H1 (cell line): ENCODE data around the gene MIEN1. TPM values are rescaled to one million over a fixed set of nuclear protein-coding genes. Genes with fewer than 3 reads are reported as not detected.

Experiments used
- CHD1 ChIP-seq: IDR thresholded peaks from 2 replicates; pipeline ENCODE4 v1.6.1; 2012; ENCODE audit warnings: low read depth, low read length, improper control_type of control experiment
- HDAC6 ChIP-seq: IDR thresholded peaks from one replicate; pipeline ENCODE4 v1.7.1; 2012; ENCODE audit warnings: low read depth, mild to moderate bottlenecking, inconsistent platforms, low read length, moderate library complexity
- KDM1A ChIP-seq: fragments of 200-600, 300-600 bp; sonication (generic); IDR thresholded peaks from 2 replicates; pipeline ENCODE4 v1.7.1; 2016; ENCODE audit warnings: mild to moderate bottlenecking, low read length, borderline replicate concordance
- NANOG ChIP-seq: IDR thresholded peaks from 2 replicates; pipeline ENCODE4 v1.6.1; 2011; ENCODE audit warnings: low read length, low read depth, mild to moderate bottlenecking, inconsistent platforms; ENCODE audit not compliant: insufficient read depth, poor library complexity, severe bottlenecking
- TCF12 ChIP-seq: IDR thresholded peaks from 2 replicates; pipeline ENCODE4 v1.6.1; 2011; ENCODE audit warnings: low read depth, mild to moderate bottlenecking, low read length
- TEAD4 ChIP-seq: IDR thresholded peaks from 2 replicates; pipeline ENCODE4 v1.6.1; 2012; ENCODE audit warnings: low read depth, low read length, inconsistent platforms, mixed read lengths
- polyA plus RNA-seq, 7 experiments: library from polyadenylated mRNA; depleted of rRNA in 3 of 7; stranded (reverse) in 5 of 7; unstranded in 2 of 7; fragments of >200 nt in 5 of 7; fragments of 200-250 nt in 2 of 7; gene quantifications; 1 replicate in 5 of 7; 2 replicates in 1 of 7; 4 replicates in 1 of 7; pipeline versions ENCODE4 v1.2.1 to v1.2.3, GENCODE V29; 2011 to 2013; ENCODE audit warnings: missing spikeins in 2 of 7, mixed read lengths in 2 of 7
- total RNA-seq: library from RNA; stranded (reverse); fragmentation: NEBNext Ultra II Directional; extraction: Animal tissue kit (Norgen Biotek cat#: 25700); gene quantifications from 2 replicates; pipeline ENCODE4 v1.2.1, GENCODE V29; 2021
- TF ChIP-seq, protein P1 (sequence below): fragments of 300-600 bp; sonication (generic); IDR thresholded peaks from 2 replicates; pipeline ENCODE4 v1.7.1; 2012; ENCODE audit warnings: low read length, moderate library complexity, mild to moderate bottlenecking, inconsistent platforms; ENCODE audit not compliant: insufficient replicate concordance
- TF ChIP-seq, protein P2 (sequence below): IDR thresholded peaks from 2 replicates; pipeline ENCODE4 v1.6.1; 2012; ENCODE audit warnings: low read length, inconsistent platforms

Gene MIEN1
- total and polyA plus RNA-seq, 2 of the 8 experiments (the other 6 are each of a cell fraction or from before 2014, with no cell fraction given), result 29.6 to 54.9 TPM

DNA sequence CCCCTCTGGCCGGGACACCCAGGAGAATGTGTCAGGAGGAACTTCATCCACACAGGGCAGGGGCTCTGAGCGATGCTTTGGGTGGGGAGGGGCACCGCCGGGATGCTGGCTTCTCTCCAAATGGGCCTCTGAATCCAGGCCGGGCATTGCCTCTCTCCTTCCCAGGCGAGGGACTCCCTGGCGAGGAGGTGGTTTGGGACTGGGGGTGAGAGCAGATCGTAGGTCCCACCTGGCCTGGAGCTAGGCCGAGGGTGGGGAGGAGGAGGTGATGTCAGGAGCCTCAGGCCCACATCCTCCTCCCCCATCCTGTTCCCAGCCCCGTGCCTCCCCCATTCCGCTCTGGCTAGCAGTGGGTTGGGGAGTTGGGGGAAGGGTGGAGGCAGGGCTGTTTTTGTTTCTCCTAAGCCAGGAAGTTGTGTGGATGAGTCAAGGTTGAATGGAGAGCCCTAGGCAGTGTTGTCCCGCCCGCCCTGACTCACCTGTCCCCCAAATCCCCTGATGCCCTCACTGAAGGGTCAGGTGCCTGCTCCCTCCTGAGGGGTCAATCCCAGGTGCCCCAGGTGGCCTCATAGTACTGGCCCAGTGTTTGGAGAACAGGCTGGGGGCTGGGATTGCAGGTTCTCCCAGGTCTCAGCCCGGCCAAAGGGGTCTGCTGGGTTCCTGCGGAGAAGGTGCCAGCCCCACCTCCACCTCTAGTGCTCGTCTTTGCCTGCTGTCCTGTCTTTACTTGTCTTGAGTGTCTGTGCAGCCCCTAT lies 10.2 kb upstream of the MIEN1 start (continued):
- TF ChIP-seq, protein P1, sequence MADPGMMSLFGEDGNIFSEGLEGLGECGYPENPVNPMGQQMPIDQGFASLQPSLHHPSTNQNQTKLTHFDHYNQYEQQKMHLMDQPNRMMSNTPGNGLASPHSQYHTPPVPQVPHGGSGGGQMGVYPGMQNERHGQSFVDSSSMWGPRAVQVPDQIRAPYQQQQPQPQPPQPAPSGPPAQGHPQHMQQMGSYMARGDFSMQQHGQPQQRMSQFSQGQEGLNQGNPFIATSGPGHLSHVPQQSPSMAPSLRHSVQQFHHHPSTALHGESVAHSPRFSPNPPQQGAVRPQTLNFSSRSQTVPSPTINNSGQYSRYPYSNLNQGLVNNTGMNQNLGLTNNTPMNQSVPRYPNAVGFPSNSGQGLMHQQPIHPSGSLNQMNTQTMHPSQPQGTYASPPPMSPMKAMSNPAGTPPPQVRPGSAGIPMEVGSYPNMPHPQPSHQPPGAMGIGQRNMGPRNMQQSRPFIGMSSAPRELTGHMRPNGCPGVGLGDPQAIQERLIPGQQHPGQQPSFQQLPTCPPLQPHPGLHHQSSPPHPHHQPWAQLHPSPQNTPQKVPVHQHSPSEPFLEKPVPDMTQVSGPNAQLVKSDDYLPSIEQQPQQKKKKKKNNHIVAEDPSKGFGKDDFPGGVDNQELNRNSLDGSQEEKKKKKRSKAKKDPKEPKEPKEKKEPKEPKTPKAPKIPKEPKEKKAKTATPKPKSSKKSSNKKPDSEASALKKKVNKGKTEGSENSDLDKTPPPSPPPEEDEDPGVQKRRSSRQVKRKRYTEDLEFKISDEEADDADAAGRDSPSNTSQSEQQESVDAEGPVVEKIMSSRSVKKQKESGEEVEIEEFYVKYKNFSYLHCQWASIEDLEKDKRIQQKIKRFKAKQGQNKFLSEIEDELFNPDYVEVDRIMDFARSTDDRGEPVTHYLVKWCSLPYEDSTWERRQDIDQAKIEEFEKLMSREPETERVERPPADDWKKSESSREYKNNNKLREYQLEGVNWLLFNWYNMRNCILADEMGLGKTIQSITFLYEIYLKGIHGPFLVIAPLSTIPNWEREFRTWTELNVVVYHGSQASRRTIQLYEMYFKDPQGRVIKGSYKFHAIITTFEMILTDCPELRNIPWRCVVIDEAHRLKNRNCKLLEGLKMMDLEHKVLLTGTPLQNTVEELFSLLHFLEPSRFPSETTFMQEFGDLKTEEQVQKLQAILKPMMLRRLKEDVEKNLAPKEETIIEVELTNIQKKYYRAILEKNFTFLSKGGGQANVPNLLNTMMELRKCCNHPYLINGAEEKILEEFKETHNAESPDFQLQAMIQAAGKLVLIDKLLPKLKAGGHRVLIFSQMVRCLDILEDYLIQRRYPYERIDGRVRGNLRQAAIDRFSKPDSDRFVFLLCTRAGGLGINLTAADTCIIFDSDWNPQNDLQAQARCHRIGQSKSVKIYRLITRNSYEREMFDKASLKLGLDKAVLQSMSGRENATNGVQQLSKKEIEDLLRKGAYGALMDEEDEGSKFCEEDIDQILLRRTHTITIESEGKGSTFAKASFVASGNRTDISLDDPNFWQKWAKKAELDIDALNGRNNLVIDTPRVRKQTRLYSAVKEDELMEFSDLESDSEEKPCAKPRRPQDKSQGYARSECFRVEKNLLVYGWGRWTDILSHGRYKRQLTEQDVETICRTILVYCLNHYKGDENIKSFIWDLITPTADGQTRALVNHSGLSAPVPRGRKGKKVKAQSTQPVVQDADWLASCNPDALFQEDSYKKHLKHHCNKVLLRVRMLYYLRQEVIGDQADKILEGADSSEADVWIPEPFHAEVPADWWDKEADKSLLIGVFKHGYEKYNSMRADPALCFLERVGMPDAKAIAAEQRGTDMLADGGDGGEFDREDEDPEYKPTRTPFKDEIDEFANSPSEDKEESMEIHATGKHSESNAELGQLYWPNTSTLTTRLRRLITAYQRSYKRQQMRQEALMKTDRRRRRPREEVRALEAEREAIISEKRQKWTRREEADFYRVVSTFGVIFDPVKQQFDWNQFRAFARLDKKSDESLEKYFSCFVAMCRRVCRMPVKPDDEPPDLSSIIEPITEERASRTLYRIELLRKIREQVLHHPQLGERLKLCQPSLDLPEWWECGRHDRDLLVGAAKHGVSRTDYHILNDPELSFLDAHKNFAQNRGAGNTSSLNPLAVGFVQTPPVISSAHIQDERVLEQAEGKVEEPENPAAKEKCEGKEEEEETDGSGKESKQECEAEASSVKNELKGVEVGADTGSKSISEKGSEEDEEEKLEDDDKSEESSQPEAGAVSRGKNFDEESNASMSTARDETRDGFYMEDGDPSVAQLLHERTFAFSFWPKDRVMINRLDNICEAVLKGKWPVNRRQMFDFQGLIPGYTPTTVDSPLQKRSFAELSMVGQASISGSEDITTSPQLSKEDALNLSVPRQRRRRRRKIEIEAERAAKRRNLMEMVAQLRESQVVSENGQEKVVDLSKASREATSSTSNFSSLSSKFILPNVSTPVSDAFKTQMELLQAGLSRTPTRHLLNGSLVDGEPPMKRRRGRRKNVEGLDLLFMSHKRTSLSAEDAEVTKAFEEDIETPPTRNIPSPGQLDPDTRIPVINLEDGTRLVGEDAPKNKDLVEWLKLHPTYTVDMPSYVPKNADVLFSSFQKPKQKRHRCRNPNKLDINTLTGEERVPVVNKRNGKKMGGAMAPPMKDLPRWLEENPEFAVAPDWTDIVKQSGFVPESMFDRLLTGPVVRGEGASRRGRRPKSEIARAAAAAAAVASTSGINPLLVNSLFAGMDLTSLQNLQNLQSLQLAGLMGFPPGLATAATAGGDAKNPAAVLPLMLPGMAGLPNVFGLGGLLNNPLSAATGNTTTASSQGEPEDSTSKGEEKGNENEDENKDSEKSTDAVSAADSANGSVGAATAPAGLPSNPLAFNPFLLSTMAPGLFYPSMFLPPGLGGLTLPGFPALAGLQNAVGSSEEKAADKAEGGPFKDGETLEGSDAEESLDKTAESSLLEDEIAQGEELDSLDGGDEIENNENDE, result no peak
- no peak for TF ChIP-seq NANOG
- TF ChIP-seq KDM1A, result no peak
- TF ChIP-seq TCF12, result 0 out of 2 replicates have a peak, but pooled peaks have one; percentile 9
- TF ChIP-seq, protein P2, sequence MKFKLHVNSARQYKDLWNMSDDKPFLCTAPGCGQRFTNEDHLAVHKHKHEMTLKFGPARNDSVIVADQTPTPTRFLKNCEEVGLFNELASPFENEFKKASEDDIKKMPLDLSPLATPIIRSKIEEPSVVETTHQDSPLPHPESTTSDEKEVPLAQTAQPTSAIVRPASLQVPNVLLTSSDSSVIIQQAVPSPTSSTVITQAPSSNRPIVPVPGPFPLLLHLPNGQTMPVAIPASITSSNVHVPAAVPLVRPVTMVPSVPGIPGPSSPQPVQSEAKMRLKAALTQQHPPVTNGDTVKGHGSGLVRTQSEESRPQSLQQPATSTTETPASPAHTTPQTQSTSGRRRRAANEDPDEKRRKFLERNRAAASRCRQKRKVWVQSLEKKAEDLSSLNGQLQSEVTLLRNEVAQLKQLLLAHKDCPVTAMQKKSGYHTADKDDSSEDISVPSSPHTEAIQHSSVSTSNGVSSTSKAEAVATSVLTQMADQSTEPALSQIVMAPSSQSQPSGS, result peak; percentile 73
- TF ChIP-seq TEAD4, result no peak
- no peak for TF ChIP-seq CHD1
- no peak for TF ChIP-seq HDAC6
